Fibroblast of pulmonary artery (primary cell): ENCODE measurements around the gene AREG.

Experiments
- DNase-seq: peaks from one replicate; pipeline ENCODE4 v3.0.0-alpha.2; 2010; ENCODE audit warnings: low read depth
- H3K4me3 ChIP-seq: replicated peaks from 2 replicates; pipeline ENCODE4 v1.5.1; 2011; ENCODE audit warnings: low read depth, mild to moderate bottlenecking, control low read depth, low read length, moderate library complexity
- CTCF ChIP-seq: IDR thresholded peaks from 2 replicates; pipeline ENCODE4 v1.5.1; 2011; ENCODE audit warnings: mild to moderate bottlenecking, control low read depth, low read length, inconsistent platforms; ENCODE audit errors: missing control alignments

AREG gene

GRCh38 chr4:74486905-74487304, 42.0 kb downstream of the AREG start:
- DNase-seq = no peak

GRCh38 chr4:74487771-74488170, 42.8 kb downstream of the AREG start:
- no peak for TF ChIP-seq CTCF
- DNase-seq = no peak
- H3K4me3 ChIP-seq = no peak overlapping the region

More at GRCh38 chr4:74486905-74487304, 42.0 kb downstream of the AREG start:
- no peak overlapping the region for H3K4me3 ChIP-seq
- no peak for TF ChIP-seq CTCF

- DNase-seq = no peak
- H3K4me3 ChIP-seq = no peak overlapping the region
- no peak for TF ChIP-seq CTCF
These were observed 45.8 kb downstream of the AREG start for GRCh38 chr4:74490736-74491135.

- H3K4me3 ChIP-seq = no peak overlapping the region
- TF ChIP-seq CTCF = no peak
- DNase-seq = no peak
These were observed 55.2 kb downstream of the AREG start for GRCh38 chr4:74499986-74500781.

GRCh38 chr4:74501579-74501978, 56.6 kb downstream of the AREG start:
- H3K4me3 ChIP-seq = no peak overlapping the region
- DNase-seq = peak; percentile 75
- no peak for TF ChIP-seq CTCF

- TF ChIP-seq CTCF = no peak
- DNase-seq = peak; percentile 81
- no peak overlapping the region for H3K4me3 ChIP-seq
These were observed 58.6 kb downstream of the AREG start for GRCh38 chr4:74503580-74503979.

GRCh38 chr4:74504212-74504611, 59.3 kb downstream of the AREG start:
- H3K4me3 ChIP-seq = no peak overlapping the region
- no peak for TF ChIP-seq CTCF
- DNase-seq = peak; percentile 81
